Bone marrow (tissue), 2 donors: ENCODE data around the gene AGRN.
A peak's percentile ranks its signal among the peaks of the same experiment; 100 is the strongest.
"Not testable (repeated sequence)": the region's sequence is repeated elsewhere in the genome, so short reads cannot be mapped to it uniquely, and the experiment has no call there.

ENCODE experiments used
- DNase-seq, 2 donors: peaks; one replicate each; lab custom pipeline; 2025; lab: John Stamatoyannopoulos, UW

The AGRN gene

GRCh38 chr1:1020000-1020404 lies at the start of gene AGRN:
AGRN (plus strand) TSS chr1:1020120; CDS start chr1:1020173, 53 bp downstream.
- DNase-seq: no peak

GRCh38 chr1:970242-970972 lies 49.5 kb upstream of the AGRN start:
- DNase-seq: no peak

- DNase-seq: no peak
Measured at GRCh38 chr1:970973-971730, 48.8 kb upstream of the AGRN start.

- DNase-seq: no peak
Measured at GRCh38 chr1:971751-972506, 48.0 kb upstream of the AGRN start.

- no peak for DNase-seq
Measured at GRCh38 chr1:972726-973458, 47.0 kb upstream of the AGRN start.

- no peak for DNase-seq
Measured at GRCh38 chr1:973459-974292, 46.2 kb upstream of the AGRN start.

- DNase-seq: no peak
Measured at GRCh38 chr1:974293-974640, 45.7 kb upstream of the AGRN start.

GRCh38 chr1:974687-975328 lies 45.1 kb upstream of the AGRN start:
- DNase-seq: no peak

GRCh38 chr1:975365-975764 lies 44.6 kb upstream of the AGRN start:
- DNase-seq: no peak

- peak; percentile 10 to 45 for DNase-seq
Measured at GRCh38 chr1:975896-976683, 43.8 kb upstream of the AGRN start.

GRCh38 chr1:976791-977190 lies 43.1 kb upstream of the AGRN start:
- DNase-seq: not testable (repeated sequence)

GRCh38 chr1:978069-978834 lies 41.7 kb upstream of the AGRN start:
- DNase-seq: no peak

GRCh38 chr1:978835-979743 lies 40.8 kb upstream of the AGRN start:
- no peak for DNase-seq

- DNase-seq: no peak
Measured at GRCh38 chr1:979744-980072, 40.2 kb upstream of the AGRN start.

- no peak for DNase-seq
Measured at GRCh38 chr1:980137-980571, 39.8 kb upstream of the AGRN start.

GRCh38 chr1:980602-981395 lies 39.1 kb upstream of the AGRN start:
- no peak for DNase-seq

- no peak for DNase-seq
Measured at GRCh38 chr1:981491-981954, 38.4 kb upstream of the AGRN start.
